Esophagus squamous epithelium (tissue), 5 donors: ENCODE results near the gene GIN1. TPM values are rescaled to one million over a fixed set of nuclear protein-coding genes. Genes with fewer than 3 reads are reported as not detected.
A peak's percentile ranks its signal among the peaks of the same experiment; 100 is the strongest.
"Not testable (repeated sequence)": the region's sequence is repeated elsewhere in the genome, so short reads cannot be mapped to it uniquely, and the experiment has no call there.

Experiments
- DNase-seq: peaks from one replicate; lab custom pipeline; 2025; lab: John Stamatoyannopoulos, UW
- H3K27ac ChIP-seq, 4 donors: fragments of 200-600 bp; sonication (generic); one replicate each; pipeline ENCODE4 v1.5.1; 2016 to 2019; ENCODE audit warnings: mild to moderate bottlenecking in 1 of 4
- H3K27me3 ChIP-seq, 4 donors: fragments of 200-600 bp; sonication (generic); 1 replicate in 3 of 4; 2 replicates in 1 of 4; pipeline versions ENCODE4 v1.5.1 to v1.6.0; 2017 to 2021; ENCODE audit warnings: antibody characterized with exemption in 1 of 4
- H3K36me3 ChIP-seq, 3 donors: fragments of 200-600 bp; sonication (generic); one replicate each; pipeline ENCODE4 v1.5.1; 2016 to 2019
- H3K4me1 ChIP-seq, 3 donors: fragments of 200-600 bp; sonication (generic); one replicate each; pipeline ENCODE4 v1.5.1; 2017 to 2019
- H3K4me3 ChIP-seq, 4 donors: fragments of 200-600 bp; sonication (generic); 1 replicate in 3 of 4; 2 replicates in 1 of 4; pipeline ENCODE4 v1.5.1; 2016 to 2019; ENCODE audit warnings: mild to moderate bottlenecking in 2 of 4, moderate library complexity in 1 of 4
- H3K9me3 ChIP-seq, 3 donors: fragments of 200-600 bp; sonication (generic); one replicate each; pipeline ENCODE4 v1.5.1; 2016 to 2019
- CTCF ChIP-seq, 6 experiments: fragments of 450-650 bp in 4 of 6; fragments of 200-600 bp in 2 of 6; sonication (generic) in 2 of 6; IDR thresholded peaks; one replicate each; pipeline ENCODE4 v1.5.1; 2016 to 2019; ENCODE audit warnings: antibody characterized with exemption in 6 of 6, mild to moderate bottlenecking in 4 of 6, moderate library complexity in 4 of 6
- POLR2A ChIP-seq, 4 donors: fragments of 450-650 bp; IDR thresholded peaks; one replicate each; pipeline ENCODE4 v1.6.1; 2017; ENCODE audit warnings: antibody characterized with exemption in 4 of 4, mild to moderate bottlenecking in 4 of 4, moderate library complexity in 3 of 4
- WGBS, 2 donors: methylation state at CpG; one replicate each; pipeline ENCODE4 v1.1.5; 2018; 5-methylcytosine and 5-hydroxymethylcytosine counted together
- intact Hi-C: fragments of 100-400 bp; cut with DNase I; formaldehyde crosslinking; loops from one replicate; pipeline ENCODE4 v1.15.0; 2022
- total RNA-seq, 4 donors: library from RNA; depleted of rRNA; stranded (reverse); fragments of >200 nt; gene quantifications; one replicate each; pipeline ENCODE4 v1.1.0, GENCODE V29; 2016
- donor health status: DM: yes; HTN: yes; CAD: no.

The GIN1 gene
- 1 to 10 TPM; 1.5 to 6.8 (median 3.7) TPM for total RNA-seq

GRCh38 chr5:103119765-103120606, at the start of gene GIN1, which contains the start of gene PPIP5K2:
Gene GIN1 (minus strand): TSS chr5:103120138. CDS start chr5:103108707, 11,431 bp downstream.
Gene PPIP5K2 (plus strand): TSS chr5:103120301. CDS start chr5:103129590, 9,289 bp downstream.
- WGBS, 2 donors, result 0% methylated on average over 28 to 33 of the region's 46 CpGs
- peak within 1 kb of the TSS; percentile 64 to 83 (median 76) for H3K4me3 ChIP-seq
- H3K36me3 ChIP-seq, result no peaks in the 10 kb centered on the region
- H3K9me3 ChIP-seq, result no peaks in the 10 kb centered on the region
- H3K27ac ChIP-seq, result peak within 1 kb of the TSS; percentile 90 to 98 (median 94)
- peaks cover 0 to 37% (median 11%) of the 10 kb centered on the region in 3 donors for H3K4me1 ChIP-seq
- intact Hi-C loops, result no loop called here
- H3K27me3 ChIP-seq, result no peaks in the 10 kb centered on the region
- peak; percentile 83 for DNase-seq
- TF ChIP-seq CTCF (IDR thresholded peaks at IDR 0.05) (peak in 2 of 6 experiments; percentile 2 to 8), POLR2A (IDR thresholded peaks at IDR 0.05) (peak in 3 of 4 donors; percentile 32 to 74 (median 74))

- DNase-seq, result no peak
- H3K4me3 ChIP-seq, result no peak overlapping the region
- TF ChIP-seq CTCF (IDR thresholded peaks at IDR 0.05) (no peak), POLR2A (IDR thresholded peaks at IDR 0.05) (no peak)
- intact Hi-C loops, result no loop called here
- H3K36me3 ChIP-seq, result peaks cover 0 to 48% (median 0%) of the 10 kb centered on the region in 3 donors
- H3K27ac ChIP-seq, result no peak overlapping the region
- no peaks in the 10 kb centered on the region for H3K9me3 ChIP-seq
- no peaks in the 10 kb centered on the region for H3K4me1 ChIP-seq
- H3K27me3 ChIP-seq, result no peaks in the 10 kb centered on the region
Observed at GRCh38 chr5:103166706-103167105, 46.8 kb upstream of the GIN1 start.

DNA sequence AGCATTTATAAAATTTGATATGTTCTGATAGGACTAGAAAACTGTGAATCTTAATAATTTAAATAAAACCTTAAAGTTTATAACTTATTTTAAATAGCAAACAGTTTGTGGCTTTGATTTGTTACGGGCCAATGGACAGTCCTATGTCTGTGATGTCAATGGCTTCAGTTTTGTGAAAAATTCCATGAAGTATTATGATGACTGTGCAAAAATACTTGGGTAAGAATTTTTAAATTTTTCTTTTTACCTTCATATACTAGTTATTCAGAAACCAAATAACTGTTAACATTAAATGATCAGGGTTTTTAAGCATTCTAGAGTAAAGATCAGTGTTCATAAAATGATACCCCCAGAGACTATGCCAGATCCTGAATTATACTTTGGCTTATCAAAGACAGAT, 31.2 kb upstream of the GIN1 start:
- Histone ChIP-seq H3K9me3 (no peaks in the 10 kb centered on the region), H3K4me3 (no peak overlapping the region), H3K4me1 (no peaks in the 10 kb centered on the region), H3K27ac (no peak overlapping the region), H3K27me3 (no peaks in the 10 kb centered on the region), H3K36me3 (peaks cover 0 to 67% (median 0%) of the 10 kb centered on the region in 3 donors)
- no peak for DNase-seq
- TF ChIP-seq POLR2A (IDR thresholded peaks at IDR 0.05), result no peak
- TF ChIP-seq CTCF (IDR thresholded peaks at IDR 0.05), result no peak
- WGBS, 2 donors, result 83 to 94% methylated on average over 1 of the region's 1 CpG
- intact Hi-C loops, result no loop called here

DNA sequence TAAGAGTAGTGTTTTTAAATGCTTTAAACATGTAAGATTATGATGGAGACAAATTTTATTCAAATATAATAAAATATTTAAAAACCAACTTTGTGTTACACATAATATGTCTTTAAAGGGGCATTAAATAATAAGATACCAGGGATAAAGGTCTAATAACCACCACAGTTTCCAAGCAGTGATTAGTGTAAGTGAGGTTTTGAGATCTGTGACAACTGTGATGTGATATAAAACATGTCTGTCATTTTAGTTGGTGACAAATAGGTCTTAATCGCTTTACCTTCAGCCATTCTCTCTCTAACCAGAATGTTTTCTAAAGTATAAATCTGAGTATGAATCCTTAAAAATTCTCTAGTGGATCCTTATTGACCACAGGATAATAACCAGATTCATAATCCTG, 28.3 kb upstream of the GIN1 start:
- TF ChIP-seq CTCF (IDR thresholded peaks at IDR 0.05), result no peak
- TF ChIP-seq POLR2A (IDR thresholded peaks at IDR 0.05), result no peak
- intact Hi-C loops, result no loop called here
- 92 to 95% methylated on average over 1 of the region's 1 CpG for WGBS, 2 donors

DNA sequence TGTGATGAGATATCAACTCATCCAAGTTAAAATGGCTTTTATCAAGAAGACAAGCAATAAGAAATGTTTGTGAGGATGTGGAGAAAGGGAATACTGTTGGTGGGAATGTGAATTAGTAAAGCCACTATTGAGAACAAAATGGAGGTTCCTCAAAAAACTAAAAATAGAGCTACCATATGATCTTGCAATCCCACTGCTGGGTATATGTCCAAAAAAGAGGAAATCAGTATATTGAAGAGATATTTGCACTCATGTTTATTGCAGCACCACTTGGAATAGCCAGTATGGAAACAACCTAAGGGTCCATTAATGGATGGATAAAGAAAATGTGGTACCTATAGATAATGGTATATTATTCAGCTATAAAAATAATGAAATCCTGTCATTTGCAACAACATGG, 25.3 kb upstream of the GIN1 start:
- no peak for TF ChIP-seq POLR2A (IDR thresholded peaks at IDR 0.05)
- TF ChIP-seq CTCF (IDR thresholded peaks at IDR 0.05), result no peak
- H3K27ac ChIP-seq, result no peak overlapping the region
- H3K9me3 ChIP-seq, result no peaks in the 10 kb centered on the region
- H3K36me3 ChIP-seq, result peaks cover 0 to 49% (median 6%) of the 10 kb centered on the region in 3 donors
- no peaks in the 10 kb centered on the region for H3K27me3 ChIP-seq
- H3K4me3 ChIP-seq, result no peak overlapping the region
- no peak for DNase-seq
- H3K4me1 ChIP-seq, result no peaks in the 10 kb centered on the region
- intact Hi-C loops, result no loop called here

More for the DNA sequence above, 28.3 kb upstream of the GIN1 start:
- Histone ChIP-seq H3K9me3 (no peaks in the 10 kb centered on the region), H3K27ac (no peak overlapping the region), H3K4me1 (no peaks in the 10 kb centered on the region), H3K36me3 (peaks cover 0 to 41% (median 0%) of the 10 kb centered on the region in 3 donors), H3K4me3 (no peak overlapping the region), H3K27me3 (no peaks in the 10 kb centered on the region)
- DNase-seq, result no peak

DNA sequence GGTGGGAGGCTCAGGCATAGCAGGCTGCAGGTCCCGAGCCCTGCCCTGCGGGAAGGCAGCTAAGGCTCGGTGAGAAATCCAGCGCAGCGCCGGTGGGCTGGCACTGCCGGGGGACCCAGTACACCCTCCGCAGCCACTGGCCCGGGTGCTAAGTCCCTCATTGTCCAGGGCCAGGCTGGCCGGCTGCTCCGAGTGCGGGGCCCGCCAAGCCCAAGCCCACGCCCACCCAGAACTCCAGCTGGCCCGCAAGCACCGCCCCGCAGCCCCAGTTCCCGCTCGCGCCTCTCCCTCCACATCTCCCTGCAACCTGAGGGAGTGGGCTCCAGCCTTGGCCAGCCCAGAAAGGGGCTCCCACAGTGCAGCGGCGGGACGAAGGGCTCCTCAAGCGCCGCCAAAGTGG, 22.2 kb upstream of the GIN1 start:
- H3K4me3 ChIP-seq, H3K9me3 ChIP-seq, H3K4me1 ChIP-seq, intact Hi-C loops, DNase-seq, H3K27me3 ChIP-seq, H3K27ac ChIP-seq: not testable (repeated sequence)
- 99% methylated on average over 13 of the region's 25 CpGs; no CpG with 5 or more reads in 1 of the 2 donors for WGBS, 2 donors
- peaks cover 0 to 50% (median 6%) of the 10 kb centered on the region in 3 donors for H3K36me3 ChIP-seq
